GM04504 (cell line): ENCODE measurements around the gene SLC9C1.

Source experiments
- DNase-seq: peaks from one replicate; pipeline ENCODE4 v3.0.0-alpha.2; 2012; ENCODE audit warnings: low read depth

Gene SLC9C1

DNA sequence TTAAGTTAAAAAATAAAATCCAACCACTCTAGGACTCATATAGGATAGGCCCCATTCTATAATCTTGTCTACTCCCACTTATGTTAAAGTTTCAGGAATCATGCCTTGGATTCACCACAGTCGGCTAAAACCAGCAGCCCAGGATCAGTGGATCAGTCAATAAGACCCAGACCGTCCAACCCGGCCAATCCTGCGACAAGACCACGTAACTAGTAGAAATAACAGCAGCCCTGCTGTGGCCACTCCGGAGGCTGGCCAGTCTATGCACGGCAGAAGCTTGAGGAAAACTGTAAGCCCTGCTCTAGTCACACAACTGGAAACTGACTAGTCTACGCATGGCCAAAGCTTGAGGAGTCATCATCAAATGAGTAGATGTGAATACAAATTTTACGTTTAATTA lies 12.8 kb upstream of the SLC9C1 start:
- DNase-seq, result no peak

DNA sequence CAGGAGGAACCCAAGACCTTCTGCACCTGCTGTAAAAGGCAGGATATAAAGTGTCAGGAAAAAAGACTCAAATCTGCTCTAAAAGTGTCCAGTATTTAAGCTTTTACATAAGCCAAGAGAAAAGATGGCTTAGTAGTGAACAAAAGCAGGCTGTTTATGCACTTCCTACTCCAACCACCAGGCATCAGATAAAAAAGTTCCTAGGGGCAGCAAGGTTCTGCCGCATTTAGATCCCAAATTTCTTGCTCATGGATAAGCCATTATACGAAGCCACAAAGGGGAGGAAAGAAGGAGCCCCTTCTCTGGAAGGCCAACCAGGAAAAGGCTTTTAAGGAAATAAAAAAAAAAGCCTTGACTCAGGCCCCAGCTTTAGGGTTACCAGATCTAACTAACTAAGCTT lies 10.6 kb upstream of the SLC9C1 start:
- no peak for DNase-seq

DNA sequence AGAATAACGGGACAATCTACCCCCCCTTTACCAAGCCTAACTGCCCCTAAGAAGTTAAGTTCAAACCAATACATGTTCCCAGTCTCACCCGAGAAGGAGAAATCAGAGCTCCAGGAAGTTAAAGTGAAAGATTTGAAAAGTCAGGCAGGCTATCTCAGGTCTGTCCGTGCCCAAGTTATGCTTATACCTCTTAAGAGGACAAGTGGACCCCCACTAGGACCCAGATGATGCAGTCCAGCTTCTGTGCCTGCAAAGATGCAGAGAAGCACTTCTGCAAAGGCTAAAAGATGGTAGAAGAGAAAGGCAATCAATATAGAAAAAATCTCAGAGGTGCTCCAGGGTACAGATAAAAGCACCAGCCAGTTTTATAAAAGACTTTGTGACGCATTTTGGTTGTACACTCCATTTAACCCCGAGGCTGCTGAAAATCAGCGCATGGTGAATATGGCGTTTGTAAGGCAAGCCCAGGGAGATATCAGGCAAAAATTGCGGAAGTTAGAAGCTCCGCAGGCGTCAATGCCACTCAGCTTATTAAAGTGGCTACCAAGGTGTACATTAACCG lies 9.8 kb upstream of the SLC9C1 start:
- DNase-seq, result no peak

DNA sequence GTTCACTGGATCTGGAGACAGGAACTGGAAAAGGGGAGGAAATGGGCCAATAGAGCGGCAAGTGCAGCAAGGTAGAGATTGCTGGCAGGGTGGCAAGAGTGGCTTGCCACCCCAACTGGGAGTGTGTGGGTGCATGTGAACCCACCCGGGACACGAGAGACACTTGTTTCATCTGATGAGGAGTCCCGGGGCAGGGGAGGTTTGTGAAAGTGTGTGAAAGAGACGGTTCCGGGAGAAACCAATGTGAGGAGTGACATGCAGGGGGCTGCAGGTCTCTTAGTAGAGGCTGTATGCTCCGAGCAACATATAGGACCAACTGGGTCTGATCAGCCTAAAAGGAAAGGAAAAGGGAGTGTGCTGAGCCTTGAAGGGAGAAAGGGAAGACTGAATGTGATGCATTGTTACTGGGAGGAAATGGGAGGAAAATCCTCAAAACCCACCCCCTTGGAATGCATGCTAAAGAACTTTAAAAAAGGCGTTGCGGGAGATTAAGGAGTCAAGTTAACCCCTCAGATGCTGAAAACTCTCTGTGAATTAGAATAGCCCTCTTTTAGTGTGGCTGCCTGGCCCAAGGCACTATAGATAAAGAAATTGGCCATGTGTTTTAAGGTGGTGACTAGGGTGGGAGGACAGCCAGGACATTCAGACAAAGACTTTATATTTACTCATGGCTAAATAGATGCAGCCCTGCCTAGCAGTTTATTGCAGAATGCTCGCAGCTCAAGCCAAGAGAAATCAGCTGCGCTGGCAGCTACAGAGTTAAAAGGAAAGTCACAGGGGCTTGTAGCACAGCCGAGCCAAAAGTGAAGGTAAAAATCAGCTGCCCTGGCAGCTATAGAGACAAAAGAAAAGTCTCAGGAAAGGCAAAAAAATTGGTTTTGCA lies 9.1 kb upstream of the SLC9C1 start:
- no peak for DNase-seq

DNA sequence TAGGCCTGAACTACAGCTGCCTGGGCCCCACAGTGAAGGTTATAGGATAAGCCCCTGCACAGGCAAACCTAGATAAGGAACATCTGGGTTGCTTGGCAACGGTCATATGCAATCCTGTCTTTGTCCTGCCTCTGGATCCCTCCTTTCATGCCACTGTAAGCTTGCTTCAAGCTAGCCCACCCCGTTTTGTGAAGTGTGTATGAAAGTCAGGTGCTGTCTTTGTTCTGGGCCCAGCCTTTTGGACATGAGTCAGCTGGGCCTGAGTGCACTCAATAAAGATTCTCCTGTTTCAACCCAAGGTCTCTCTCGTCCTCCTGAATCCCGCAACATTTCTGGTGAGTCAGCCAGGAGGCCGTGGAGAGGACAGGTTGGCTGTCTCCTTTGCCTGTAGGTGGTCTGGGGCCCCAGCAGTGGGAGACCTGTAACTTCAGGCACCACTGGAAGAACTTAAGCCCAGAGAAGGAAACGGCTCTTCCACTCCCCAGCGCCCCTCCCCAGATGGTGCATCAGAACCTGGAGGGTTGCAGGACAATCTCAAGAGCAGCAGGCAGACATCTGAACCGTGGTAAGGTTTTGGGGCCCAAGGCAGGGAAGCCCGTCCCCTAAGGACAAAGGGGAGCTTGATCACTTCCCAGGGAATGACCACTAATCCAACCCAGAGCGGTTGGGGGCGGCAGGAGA lies 8.3 kb upstream of the SLC9C1 start:
- DNase-seq, result no peak

DNA sequence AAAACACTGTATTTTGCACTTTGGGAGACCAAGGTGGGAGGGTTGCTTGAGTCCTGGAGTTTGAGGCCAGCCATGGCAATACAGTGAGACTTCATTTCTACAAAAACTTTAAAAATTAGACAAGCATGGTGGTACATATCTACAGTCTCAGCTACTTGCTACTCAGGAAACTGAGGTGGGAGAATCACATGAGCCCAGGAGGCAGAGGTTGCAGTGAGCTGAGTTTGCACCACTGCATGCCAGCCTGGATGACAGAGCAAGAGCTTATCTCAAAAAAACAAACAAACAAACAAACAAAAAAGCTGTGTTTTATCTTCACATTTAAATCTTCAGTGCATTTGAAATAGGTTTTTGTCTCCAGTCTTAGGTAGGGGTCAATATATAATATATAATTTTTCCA lies 4.8 kb upstream of the SLC9C1 start:
- no peak for DNase-seq

DNA sequence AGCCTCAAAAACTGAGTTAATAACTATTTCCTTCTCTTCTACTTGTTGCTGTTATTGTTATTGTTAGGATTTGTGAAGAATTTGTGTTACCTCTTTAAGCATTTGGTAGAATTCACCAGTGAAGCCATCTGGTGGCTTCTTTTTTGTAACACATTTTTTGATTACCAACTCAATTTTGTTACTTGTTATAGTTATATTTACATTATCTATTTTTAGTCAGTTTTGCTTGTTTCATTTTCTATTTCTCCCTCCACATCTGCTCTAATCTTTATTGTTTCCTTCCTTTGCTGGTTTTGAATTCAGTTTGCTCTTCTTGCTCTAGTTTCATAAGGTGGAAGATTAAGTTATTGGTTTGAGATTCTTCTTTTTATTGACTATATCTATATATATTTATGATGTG lies 3.7 kb upstream of the SLC9C1 start:
- DNase-seq, result no peak

DNA sequence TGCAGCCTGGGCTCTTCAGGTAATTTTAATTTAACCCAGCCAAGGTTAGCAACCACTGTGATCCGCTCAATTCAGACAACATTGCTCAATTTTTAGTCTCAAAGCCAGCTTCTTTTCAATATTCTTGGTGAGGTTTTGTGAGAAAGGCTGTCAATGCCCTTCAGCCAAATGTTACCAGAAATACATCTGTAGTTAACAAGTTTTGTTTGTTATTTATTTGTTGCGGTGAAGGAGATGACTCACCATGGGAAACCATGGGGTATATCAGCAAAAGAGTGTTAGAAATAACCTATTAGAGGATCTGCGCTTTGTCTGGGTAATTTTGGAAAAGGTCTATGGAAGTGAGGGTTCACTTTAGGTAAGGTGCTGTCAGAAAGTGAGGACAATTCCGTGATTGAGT lies 5.0 kb downstream of the SLC9C1 start:
- no peak for DNase-seq

DNA sequence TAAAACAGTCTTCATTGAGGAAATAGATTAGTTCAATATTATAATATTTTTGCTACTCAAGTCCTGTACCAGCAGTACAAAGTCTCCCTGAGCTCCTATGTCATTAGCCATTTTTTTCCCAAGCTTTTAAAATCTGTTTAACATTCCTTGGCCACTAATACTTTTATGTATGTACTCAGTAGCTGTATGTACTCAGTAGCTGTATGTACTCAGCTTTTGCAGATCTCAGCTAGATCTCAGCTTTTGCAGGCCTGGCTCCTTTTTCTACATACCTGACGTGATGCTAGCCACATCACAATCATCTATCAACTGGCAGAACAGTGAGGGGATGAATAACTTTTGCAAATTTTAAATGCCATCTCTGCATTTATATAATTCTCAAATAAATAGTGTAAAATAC lies 13.8 kb downstream of the SLC9C1 start:
- DNase-seq, result no peak

DNA sequence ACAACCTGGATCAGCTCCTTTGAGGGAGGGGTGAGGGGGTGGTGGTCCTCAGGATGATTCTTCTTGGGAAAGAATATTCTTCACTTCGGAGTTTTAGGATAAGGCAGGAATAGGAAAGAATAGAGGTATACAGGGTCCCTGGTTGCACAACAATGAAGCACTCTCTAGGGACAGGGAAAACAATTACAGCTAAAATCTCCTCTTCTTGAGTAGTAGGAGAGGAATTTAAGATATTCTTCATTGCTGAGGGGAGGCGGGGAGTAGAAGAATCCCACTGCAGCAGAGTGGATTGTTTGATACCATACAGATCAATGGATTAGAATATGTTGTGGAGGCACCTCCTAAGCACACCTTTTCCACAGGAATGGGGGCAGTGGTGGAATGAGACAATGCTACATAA lies 20.5 kb downstream of the SLC9C1 start:
- no peak for DNase-seq

DNA sequence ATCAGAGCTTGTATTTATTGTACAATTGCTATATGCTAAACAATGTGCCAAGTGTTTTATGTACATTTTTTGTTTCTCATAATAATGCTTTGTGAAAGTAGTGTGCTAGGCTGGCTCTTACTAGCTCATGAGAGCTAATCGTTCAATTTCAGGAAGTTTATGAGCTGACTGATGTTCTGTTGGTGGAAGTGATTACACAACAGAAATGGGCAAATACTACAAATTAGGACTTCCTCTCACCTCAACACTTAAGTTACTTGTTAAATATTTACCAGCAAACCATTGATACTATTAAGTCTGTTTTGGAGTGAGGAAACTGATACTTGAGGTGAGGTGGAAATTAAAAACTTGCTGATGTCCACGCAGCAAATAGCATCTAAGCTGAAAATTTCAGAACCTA lies 32.3 kb downstream of the SLC9C1 start:
- no peak for DNase-seq

DNA sequence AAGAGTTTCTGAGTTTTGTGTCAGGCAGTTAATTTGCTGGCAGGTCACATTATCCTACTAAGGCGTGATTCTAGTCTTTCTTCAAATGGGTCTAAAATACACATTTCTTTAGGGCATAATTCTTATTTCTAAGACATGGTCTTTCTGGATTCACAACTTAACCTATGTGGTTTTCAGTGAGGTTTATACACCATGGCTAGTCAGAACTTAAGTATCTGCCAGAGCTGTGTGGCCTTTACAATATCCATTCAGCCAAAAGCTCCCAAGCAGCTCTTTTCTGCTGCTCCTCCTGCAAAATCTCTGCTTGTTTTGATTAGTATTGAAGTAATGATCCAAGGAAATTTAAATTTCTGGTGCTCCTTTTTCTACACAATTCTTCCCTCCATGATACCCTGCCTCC lies 33.5 kb downstream of the SLC9C1 start:
- no peak for DNase-seq

DNA sequence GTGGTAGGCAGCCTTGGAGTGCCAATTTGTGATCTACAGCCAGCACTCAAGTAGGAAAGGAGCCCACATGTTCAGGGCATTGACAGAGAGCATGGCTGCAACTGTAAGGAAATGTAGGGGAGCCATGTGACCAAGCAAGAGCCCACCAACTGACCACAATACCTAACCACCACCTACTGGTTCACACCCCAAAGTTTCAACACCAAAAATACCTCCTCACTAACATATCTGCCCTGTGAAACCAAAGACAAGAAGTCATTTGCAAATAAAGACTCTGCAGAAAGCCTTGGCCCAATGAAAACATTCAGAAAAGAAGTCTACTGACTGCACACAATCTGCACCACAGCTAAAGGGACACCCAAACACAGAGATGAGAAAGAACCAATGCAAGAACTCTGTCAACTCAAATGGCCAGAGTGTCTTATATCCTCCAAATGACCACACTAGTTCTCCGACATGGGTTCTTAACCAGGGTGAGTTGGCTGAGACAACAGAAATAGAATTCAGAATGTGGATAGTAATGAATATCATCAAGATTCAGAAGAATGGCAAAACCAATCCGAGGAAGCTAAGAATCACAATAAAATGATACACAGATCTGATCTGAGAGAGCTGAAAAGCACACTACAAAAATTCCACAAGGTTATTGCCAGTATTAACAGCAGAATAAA lies 40.6 kb downstream of the SLC9C1 start:
- no peak for DNase-seq

DNA sequence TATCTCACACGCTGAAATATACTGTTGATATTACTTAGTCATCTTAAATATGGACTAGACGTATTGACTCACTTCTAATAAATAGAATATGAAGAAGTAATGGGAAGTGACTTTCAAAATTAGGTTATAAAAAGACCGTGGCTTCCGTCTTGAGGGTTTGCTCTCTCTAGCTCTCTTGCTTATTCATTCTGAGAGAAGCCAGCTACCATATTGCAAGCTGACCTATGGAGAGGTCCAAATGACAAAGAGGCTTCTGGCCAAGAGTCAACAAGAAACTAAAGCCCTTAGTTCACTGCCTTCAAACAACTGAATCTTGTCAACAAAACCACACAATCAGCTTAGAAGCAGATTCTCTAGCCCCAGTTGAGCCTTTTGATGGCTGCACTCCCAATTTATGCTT lies 46.1 kb downstream of the SLC9C1 start:
- DNase-seq, result no peak

DNA sequence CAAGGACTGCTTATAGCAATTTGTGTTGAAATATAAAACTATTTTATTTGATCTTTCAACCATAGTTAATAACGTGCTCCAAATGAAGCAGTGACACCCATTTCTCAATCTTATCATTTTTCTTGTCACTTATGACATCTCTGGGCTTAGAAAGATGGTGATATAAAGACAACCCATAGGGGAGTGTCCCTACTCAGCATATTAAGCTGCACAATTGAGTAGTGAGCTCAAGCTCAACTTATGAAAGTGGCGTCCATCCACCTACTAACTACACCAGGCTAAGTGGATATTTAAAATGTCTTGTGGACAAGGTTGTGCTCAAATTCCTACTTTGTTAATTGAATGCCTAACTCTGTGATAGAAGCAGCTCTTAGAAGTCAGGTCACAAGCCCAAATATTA lies 46.7 kb downstream of the SLC9C1 start:
- DNase-seq, result no peak

DNA sequence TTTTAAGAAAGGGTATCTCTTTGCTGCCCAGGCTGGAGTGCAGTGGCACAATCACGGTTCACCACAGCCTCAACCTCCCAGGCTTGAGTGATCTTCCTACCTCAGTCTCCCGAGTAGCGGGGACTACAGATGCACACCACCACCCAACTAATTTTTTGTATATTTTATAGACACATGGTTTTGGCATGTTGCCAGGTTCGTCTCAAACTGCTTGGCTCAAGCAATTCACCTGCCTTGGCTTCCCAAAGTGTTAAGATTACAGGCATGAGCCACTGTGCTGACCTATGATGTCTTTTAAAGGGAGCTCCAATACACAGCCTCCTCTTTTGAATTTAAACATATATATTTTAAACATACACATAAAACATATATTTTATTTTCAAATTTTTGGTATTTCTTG lies 60.9 kb downstream of the SLC9C1 start:
- no peak for DNase-seq

DNA sequence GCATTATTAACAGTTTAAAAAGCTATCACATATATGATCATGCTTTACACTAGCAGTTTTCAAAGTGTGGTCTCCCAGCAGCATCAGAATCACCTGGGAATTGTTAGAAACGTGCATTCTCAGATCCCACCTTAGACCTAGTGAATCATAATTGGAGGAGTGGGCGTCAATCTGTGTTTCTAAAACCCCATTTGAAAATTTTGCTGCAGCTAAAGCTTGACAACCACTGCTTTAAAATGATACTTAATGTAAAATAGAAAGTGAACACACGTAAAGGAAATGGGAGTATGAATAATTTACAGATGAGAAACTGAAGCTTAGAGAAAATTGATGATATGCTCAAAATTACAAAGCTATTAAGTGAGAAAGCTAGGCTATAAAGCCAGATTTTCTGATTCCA lies 62.3 kb downstream of the SLC9C1 start:
- no peak for DNase-seq

DNA sequence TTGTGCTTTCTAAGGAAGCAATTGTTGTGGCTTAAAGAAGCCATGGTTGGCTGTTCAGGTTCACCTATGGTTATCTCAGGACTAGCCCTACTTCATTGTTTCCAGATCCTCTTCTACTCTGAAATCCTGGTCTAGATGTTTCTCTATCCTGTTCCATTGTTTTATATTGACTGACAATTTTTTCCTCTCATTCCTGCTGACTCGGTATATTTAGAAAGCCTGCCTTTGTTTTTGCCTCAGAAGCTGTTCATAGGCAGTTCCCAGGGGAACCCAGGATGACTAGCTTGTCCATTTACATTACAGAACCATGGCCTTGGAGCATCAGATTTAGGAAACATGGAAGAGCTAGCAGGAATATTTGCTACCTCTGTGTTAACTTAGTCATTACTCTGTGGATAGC lies 64.0 kb downstream of the SLC9C1 start:
- DNase-seq, result no peak

DNA sequence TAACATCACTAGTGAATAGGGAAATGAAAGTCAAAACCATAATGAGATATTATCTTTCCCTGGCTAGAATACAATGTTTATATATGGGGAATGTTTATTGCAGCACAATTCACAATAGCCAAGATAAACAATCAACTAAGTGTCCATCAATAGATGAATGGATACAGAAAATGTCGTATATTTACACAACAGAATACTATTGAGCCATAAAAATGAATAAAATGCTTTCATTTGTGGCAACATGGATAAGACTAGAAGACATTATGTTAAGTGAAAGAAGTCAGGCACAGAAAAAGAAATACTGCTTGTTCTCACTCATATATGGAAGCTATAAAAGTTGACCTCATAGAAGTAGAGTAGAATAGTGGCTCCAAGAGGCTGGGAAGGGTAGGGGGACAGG lies 65.2 kb downstream of the SLC9C1 start:
- DNase-seq, result no peak

DNA sequence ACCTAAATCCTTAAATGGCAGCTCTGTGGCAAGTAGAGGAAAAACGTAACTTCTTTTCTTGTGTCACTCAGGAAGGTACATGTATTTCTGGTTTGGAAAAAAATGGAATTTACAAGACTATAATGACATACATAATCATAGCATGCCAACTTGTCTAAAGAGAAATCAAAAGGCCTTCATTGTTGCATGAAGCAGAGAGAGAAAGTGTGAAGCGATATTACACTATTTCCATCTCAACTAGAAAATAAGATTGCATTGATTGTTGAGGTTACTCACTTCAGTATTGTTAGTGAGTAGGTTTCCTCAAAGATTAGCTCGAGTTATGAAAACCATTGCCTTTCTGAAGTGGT lies 93.7 kb downstream of the SLC9C1 start:
- DNase-seq, result no peak

DNA sequence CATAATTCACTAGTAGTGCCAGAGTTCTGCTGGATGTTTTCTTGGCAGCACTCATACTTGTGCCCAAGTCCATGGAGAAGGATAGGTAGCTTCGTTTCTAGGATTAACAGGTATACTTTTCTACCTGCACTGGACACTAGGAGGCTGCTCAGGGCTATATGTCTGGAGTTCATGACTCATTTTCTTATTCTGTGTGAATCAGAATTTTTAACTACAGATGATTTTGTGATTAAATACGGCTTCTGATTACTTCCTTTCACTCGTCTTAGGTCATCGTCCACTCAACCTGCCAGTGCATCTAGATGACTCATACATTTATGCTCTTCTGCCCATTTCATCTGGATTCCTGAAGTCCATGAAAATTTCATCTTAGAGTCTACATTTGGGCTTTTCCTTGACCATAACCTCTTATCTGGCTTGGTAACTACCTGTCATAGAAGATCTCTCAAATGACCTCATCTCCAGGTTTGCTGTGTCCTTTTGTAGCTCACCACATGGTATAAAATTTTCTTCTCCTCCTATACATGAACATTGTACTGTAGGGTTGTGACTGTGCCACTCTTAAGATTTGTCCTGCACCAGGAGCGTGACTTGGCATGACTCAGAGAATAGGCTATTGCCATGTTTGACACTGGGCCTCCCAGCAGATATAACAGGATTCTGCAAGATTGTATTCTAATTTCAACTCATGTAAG lies 94.2 kb downstream of the SLC9C1 start:
- no peak for DNase-seq

DNA sequence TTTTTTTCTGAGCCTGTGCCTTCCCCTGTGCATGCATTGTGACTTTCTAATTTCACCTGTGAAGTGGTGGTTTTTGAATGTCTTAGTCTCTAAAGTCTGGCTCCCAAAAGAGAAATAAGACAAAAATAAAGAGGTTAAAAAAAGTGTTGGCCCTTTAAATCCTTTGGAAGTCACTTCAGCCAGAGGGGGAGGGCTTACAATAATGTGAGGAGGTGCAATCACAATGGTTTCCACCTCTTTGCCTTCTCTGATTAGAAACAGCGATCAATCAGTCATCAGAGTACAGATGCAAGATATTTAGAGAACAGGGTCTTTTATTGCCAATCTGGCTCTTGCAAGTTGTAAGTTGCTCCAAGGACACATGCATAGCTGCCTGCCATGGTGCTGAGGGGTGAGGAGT lies 96.9 kb downstream of the SLC9C1 start:
- no peak for DNase-seq
